ENCODE measurements around the gene MRPS18A.

Gene MRPS18A

DNA sequence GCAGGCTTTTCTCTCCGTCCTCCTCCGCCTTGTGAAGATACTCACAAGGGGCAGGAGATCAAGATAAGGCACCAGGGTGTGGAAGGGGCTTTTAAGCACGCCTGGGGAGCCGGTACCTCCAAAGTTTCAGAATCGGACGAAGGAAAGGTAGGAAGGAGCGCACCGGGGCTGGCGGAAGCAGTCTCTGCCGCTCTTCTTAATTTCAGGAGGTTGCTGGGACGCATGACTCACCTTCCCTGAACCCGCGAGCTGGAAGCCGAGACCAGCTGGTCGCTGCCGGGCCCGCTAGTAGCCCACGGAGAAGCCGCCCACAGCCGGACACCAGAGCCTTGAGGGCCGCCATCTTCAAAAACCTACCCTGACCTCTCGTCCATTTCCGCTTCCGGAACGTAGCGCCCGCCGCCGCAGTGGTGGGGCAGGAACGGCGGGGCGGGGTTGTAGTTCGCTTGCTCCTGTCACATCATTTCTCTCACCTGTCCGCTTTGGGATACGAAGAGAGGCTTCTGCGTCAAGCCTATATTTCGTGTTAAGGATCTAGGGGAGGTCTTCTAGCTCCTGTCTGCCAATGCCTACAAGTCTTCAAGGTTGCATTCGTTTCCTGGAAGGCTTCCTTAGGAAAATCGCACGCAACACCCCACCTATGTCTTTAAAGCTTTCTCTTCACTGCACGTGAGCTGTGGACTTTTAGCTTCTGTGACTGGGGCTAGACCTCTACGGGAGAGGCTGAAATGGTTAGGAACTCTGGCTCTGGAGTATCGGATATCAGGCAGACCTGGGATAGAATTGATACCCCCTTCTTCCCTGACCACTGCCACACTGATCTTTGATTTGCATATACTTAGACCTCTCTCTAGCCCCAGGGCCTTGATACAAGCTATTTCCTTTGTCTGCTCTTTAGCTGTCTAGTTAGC is at the start of gene MRPS18A:
Gene MRPS18A (minus strand): TSS at position 355 of the 911 bp plus-strand sequence. CDS start 12 bp downstream, at position 343.
- DNase-seq = peak; percentile 89

GRCh38 chr6:43736844-43737243 is 49.3 kb upstream of the MRPS18A start:
- DNase-seq = no peak

DNA sequence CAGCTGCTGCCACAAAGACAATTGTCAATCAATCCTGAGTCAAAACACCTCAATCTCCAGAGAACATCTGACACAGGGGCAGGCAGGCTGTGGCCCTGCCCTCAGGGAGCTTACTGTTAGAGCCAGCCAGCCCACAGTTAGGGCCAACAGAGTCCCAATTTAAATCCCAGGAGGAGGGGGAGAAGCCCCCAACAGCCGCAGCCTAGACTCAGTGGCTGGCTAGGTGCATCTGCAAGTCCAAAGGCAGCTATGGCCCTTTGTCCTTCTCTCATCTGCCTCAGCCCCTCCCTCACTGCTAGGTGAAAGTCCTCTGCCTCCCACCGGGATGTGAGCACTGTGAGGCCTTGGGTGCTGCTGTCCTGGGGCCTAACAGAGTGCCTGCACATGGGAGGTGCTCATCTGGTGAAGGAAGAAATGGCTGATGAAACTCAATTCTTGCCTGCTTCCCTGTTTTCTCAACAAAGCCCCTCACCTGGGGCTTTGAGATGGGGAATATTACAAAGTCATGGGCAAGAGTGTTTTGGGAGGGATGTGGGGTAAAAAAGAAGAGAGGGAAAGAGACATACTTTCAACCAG is 48.7 kb upstream of the MRPS18A start:
- no peak for DNase-seq

DNA sequence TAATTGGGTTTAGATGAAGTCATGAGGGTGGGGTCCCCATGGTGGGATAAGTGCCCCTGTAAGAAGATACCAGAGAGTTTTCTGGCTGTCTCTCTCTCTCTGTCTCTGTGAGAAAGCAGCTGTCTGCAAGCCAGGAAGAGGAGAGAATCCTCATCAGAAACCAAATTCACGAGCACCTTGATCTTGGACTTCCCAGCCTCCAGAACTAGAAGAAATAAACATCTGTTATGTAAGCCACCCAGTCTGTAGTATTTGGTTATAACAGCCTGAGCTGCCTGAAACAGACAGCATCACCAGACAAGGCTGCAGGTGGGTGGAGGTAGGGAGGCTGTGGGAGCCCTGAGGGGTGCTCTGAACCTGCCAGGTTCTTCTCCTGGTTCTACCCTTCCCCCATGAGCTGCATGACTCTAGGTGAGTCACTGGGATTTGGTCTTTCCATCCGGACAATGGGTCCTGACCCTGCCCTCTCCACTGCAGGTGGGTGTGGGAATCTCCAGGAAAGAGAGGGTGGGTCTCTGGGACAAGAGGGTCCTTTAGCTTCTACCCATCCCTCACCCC is 48.1 kb upstream of the MRPS18A start:
- DNase-seq = no peak

DNA sequence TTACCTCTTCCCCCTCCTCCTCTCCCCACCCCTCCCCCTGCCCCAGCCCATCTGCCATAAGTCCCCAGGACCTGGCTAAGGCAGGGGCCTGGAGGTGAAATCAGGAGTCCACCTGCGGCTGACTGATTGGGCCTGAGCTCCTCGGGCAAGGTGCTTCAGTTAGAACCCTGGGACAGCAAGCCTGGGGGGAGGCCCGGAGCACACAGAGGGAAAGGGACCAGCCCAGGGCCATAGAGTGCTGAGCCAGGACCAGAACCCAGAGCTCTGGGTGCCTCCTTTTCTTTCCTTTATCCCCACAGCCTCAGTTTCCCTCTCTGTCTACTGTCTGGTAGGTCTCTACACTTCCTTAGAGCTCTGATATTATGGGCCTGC is 46.7 kb upstream of the MRPS18A start:
- no peak for DNase-seq

DNA sequence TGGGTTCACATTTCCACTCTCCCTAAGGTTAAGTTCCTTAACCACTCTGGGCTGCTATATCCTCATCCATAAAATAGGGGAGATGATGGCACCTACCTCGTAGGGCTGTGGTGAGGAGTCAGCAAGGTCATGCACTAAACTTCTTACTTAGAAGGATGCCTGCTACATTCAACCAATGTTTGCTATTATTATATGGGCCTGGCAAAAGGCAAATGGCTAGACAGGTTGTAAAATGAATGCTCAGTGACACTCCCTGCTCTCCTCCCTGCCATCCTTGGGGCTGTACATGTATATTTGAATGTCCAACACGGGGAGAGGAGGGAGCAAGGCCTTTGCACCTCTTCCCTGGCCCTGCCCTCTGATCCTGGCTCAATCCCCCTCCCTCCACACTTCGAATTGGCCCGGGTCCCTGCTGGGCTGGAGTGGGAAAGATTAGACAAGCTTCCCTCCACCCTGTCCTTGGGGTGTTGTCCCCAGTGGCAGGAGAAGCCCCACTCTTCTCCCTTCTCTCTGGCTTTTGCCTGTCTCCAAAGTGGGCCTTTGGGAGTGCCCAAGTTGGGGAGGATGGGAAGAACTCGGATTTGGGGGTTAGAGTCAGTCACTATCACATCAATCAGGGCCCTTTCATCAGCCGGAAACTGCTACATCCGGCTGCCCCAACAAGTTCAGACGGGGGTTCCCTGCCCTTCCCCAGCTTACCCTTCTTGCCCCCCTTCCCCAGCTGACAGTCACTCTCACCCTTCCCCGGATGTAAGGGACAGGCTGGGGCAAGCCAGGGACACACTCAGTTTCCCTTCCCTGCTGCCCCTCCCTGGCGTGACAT is 46.1 kb upstream of the MRPS18A start:
- peak; percentile 27 for DNase-seq

GRCh38 chr6:43730634-43731033 is 43.0 kb upstream of the MRPS18A start:
- DNase-seq = no peak

DNA sequence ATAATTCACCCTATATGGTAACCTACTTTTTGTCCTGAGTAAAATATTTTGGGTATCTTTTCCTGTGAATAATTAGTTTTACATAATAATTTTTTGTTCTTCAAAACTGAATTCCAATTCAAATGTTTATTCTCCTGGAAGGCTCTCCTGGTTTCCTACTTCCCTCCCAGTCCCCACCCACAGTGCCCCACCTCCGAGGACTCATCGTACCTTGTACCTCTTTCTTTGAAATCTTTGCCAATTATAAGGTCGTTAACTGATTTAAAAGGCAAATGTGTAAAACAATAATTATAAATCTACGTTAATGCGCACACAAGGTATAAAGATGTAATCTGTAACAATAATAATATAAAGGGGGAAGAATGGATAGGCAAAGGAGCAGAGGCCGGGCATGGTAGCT is 41.9 kb upstream of the MRPS18A start:
- no peak for DNase-seq

- no peak for DNase-seq
Observed at GRCh38 chr6:43728586-43728985, 41.0 kb upstream of the MRPS18A start.

DNA sequence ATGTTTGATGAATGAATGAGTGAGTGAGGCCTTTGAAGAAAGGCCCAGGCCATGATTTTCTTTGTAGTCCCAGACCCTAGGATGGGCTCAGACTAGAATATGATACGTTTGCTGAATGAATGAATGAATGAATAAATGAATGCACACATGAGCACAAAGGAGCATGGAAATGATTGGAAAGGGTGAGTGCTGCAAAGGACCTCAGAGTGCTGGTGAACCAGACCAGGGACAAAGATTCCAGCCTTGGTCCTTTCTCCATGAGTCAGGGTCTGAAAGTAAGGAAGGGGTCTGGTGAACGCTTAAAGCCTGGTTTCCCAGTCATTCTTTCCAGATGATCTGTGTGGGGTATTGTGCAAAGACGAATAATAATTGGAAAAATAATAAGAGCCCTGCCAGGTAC is 40.0 kb upstream of the MRPS18A start:
- DNase-seq = no peak

DNA sequence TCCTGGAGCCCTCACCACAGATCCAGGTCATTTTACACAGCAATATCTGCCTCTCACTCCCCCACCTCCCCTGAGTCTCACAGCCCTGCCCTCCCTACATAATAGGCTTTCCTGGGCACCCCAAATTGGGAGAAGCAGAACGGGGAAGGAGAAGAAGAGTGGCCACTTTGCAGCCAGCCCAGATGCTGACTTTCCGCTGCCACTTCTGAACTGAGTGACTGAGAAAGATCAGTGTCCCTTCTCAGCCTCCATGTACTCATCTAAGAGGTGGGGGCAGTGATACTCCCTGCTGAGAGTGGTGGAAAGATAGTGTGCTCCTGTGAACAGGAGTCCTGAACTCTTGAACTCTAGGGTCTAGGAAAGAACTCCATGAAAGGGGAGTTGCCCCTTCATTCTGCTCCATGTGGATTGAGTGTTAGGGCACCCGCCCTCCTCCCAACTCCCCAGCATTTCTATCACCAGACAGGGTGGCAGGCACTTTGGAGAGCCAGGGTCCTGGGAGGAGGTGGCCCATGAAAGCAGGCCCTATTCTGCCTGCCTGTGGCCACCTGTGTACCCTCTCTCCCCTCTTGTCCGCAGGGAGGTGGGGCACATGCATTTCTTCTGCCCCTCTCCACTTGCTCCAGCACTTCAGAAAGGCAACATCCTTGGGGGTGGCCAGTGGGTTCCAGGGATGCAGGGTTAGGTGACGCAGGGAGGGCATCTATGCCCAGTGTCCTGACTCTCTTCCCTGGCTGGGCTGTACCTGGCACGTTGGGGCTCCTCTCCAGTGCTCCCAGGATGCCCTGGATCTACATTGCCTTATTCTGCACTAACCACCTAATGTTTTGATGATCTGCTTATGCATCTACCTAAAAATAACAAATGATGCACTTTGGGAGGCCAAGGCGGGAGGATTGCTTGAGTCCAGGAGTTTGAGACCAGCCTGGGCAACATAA is 38.3 kb upstream of the MRPS18A start:
- no peak for DNase-seq

GRCh38 chr6:43724914-43725642 is 37.5 kb upstream of the MRPS18A start:
- DNase-seq = peak; percentile 85

- DNase-seq = no peak
Observed at GRCh38 chr6:43724354-43724753, 36.8 kb upstream of the MRPS18A start.

- DNase-seq = peak; percentile 76
Observed at GRCh38 chr6:43723737-43724295, 36.2 kb upstream of the MRPS18A start.

GRCh38 chr6:43722920-43723545 is 35.4 kb upstream of the MRPS18A start:
- no peak for DNase-seq

GRCh38 chr6:43720999-43721398 is 33.4 kb upstream of the MRPS18A start:
- no peak for DNase-seq

DNA sequence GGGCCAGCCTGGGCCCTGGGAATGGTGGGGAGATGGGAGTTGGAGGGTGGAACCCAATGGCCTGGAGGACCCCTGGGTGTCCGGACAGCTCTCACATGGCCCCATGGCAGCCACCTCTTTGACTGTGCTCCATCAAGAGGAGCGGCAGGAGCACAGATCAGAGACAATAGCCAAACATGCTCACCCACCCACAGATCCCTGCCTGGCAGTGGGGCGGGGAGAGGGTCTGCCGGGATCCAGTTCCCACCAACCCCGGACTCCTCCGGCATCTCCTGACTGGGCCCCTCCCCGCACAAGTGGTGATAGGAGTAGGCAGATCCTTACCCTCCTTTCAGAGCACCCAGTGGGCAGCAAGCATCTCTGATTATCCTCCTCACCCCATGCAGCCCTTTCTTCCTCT is 31.9 kb upstream of the MRPS18A start:
- DNase-seq = no peak

- DNase-seq = no peak
Observed at GRCh38 chr6:43718387-43719105, 31.0 kb upstream of the MRPS18A start.

DNA sequence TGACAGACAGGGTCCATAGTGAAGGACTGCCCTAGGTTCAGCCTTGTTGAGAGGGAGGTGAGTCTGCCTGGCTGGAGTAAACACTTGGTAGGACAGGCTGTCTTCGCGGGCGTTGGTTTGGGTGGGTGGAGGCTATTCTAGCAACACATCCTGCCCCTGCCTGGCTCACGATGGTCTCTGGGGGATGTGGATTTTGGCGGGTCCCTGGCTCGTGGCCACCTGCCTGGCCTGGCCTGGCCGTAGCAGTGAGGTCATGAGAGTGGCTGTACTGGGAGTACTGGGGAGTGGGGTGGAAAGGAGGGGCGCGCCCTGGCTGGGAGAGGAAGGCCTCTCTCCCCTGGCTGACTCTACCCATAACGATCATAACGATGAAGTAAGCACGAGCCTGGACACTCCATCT is 30.2 kb upstream of the MRPS18A start:
- DNase-seq = no peak

DNA sequence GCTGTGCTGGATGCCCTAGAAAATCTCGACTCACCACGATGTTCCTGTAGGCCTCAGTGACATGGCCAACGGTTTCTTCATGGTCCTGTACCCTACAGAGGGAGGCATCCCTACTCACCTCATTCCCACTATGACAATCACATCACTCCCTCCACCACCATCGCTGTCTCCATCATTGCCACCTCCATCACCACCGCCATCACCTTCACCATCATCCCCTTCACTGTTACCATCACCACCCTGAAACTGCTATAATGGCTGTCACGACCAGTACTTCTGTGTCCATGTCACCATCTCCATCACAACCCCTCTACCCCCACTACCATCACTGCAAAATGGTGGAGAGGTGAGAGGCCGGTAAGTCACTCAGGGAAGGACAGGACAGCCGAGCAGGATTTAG is 29.8 kb upstream of the MRPS18A start:
- DNase-seq = no peak
